OCI-M2 (cell line): ENCODE data around the gene AMMECR1.
"Not testable (repeated sequence)": the region's sequence is repeated elsewhere in the genome, so short reads cannot be mapped to it uniquely, and the experiment has no call there.

Experiments
- DNase-seq: peaks from one replicate; lab custom pipeline; 2025; ENCODE audit not compliant: unreplicated experiment; lab: John Stamatoyannopoulos, UW

Gene AMMECR1

DNA sequence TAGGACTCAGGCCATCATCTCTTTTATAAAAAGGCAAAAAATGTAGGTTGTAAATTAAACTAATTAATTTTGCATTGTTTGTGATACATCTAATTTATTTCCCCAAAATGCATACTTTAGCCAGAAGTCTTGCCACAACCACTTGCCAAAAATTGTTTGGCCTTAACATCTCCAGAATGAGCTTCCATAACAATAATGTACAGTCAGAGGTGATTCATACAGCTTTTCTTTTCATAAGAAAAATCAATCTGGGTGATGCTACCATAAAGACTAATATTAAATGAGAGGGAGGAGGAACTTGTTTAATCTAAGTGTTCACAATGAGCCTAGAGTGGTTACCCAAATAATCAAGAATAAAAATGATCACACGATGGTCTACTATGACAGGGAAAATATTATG is 59.3 kb downstream of the AMMECR1 start:
- DNase-seq = no peak

DNA sequence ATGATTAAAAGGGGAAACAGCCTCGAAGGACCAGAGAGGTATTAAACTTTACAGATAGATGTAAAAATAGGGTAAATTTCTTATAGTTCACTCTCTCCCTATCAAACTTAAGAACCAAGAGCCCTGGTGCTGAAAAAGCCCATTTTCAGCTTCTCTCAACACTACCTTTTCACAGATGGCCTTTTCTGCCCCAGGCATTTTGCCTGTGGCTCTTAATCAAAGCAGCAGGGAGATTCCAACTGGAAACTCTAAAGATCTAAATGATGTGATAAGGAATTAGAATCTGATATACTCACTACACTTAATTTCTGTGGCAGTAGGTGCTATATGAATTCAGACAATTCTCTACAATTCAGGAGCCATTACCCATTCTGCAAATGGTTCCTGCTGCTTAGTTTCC is 60.0 kb downstream of the AMMECR1 start:
- no peak for DNase-seq

DNA sequence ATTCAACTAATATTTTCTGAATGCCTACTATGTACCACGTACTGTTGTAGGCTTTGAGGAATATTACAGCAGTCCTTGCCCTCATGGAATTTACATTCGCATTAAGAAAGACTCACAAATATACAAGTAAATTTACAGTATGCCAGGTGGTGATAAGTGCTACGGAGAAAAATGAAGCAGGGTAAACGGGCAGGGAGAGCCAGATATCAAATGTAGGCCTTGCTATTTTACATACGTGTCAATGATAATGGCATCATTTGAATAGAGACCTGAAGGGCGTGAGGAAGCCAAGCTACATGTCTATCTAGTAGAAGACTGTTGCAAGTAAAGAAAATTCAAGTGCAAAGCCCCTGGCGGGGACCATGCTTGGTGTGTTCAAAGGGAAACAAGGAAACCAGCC is 65.2 kb downstream of the AMMECR1 start:
- no peak for DNase-seq

DNA sequence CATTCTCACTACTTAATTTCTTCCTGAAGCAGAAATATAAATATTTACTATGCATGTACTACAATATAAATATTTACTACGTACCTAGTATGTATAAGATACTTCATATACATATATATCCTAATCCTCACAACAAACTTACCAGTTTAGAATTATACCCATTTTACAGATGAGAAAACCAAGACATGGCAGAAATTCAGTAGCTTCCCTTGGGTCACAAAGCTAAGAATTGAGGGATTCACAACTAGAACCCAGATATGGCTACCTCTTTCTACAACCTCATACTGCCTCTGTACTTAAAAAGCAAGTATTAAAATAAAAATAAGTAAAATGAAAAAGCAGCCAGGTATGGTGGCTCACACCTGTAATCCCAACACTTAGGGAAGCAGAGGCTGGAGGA is 65.9 kb downstream of the AMMECR1 start:
- no peak for DNase-seq

DNA sequence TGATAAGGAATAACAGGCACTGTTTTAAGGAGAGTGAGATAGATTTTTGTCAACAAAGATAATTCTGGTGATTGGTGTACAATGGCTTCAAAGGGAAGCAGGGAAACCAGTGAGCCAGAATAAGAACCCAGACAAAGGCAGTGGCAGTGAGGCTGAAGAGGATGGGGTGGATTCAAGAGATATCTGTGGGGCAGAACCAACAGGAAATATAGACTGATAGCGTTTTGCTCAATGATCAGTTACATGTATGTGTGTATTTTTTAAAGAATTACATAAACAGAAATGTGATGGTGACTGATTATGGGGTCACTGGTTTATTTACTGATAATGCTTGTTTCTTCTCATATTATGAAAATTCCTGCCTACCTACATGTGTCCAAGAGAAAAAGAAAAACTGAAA is 66.4 kb downstream of the AMMECR1 start:
- no peak for DNase-seq

DNA sequence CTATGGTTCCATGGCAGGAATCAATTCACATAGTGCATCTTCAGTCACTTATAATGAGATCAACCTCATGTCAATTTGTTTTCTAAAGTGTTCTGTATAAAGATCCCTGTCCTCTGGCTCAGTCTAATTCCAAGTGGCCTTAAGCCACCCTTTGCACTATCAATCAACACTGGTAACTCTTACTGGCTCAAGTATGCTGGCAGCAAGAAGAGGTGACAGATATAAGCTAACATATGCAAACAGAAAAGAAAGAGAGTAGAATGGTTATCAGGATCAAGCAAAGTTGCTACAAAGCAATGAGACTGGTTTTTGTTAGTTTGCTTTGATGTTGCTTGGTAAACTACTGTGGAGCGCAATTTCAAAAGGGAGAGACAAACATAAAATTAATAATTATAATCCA is 67.0 kb downstream of the AMMECR1 start:
- no peak for DNase-seq

DNA sequence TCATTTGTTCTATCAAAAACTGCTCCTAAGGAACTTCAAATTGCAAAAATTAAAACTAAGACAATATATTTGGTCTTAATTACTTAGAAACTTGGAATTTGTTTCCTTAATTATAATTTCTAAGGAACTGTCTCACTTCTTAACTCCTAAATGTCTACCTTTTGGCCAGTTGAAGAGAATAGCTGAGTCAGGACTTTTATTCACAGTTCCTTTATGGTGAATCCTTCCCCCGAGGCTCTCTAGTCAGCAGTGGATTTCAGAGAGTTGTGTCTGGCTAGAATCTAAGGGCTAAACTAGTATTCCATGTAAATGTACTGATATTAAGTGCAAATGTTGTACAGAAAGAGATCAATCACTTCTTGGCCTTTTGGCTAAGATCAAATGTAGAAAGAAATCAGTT is 69.3 kb downstream of the AMMECR1 start:
- no peak for DNase-seq

DNA sequence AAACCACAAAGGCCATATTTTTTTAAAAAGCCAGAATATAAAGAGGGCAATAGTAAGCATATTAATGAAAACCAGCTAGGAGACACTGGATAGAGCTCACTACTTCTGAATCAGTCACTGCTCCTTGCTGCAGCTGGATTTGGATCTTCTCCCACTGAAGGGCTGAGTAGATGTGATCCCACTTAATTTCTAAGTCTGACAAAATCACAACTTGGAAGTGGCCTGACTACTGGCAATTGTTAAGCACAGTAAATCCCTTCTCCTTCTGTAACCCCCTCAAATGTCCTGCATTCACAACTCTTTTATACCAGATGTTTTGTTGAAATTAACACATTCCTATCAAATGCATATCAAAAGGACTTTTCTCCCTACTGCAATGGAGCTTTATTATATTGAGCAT is 72.9 kb downstream of the AMMECR1 start:
- no peak for DNase-seq

DNA sequence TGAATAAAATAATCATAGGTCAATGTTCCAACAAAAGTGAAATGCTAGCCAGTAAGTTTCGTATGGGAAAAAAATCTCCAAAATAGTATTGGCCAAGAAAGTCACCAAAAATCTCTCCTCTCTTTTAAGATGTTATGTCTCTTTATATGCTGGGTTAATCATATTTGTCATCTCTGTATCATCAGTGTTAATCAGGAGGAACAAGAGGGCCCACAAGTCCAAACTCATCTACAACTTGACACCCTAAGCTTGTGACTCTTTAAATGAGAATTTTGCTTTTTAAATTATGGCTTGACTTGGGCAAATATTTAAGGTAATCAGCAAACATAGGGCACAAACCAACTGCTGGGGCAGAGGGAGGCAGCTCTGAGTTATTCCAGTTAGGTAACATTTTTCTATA is 75.5 kb downstream of the AMMECR1 start:
- DNase-seq = no peak

DNA sequence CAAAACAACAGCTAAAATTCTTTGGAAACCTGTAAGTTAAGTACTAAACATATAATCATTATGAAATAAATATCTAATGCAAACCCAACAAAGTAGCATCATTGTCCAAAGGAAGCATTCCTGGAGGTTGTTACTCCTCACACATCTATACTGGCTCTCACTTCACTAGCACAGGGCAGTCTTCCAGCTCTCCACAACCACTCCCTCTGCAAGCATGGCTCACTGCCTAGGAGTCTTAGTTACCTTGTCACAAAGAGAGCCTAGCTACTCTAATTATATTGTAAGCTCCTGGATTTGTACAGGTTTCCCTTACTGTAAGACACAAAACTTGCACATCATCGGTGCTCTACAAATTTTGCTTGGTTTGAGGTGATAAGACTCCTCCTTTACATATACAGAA is 76.1 kb downstream of the AMMECR1 start:
- DNase-seq = no peak

DNA sequence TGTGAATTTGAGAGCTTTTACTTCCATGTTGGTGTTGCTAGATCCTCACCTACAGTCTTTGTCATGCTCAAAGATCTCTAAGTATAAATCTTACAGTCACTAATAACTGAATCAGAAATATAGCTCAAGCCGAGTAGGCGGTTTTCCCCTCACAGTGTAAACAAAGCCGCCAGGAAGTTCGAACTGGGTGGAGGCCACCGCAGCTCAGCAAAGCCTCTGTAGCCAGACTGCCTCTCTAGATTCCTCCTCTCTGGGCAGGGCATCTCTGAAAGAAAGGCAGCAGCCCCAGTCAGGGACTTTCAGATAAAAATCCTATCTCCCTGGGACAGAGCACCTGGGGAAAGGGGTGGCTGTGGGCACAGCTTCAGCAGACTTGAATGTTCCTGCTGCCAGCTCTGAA is 79.6 kb downstream of the AMMECR1 start:
- not testable (repeated sequence) for DNase-seq

DNA sequence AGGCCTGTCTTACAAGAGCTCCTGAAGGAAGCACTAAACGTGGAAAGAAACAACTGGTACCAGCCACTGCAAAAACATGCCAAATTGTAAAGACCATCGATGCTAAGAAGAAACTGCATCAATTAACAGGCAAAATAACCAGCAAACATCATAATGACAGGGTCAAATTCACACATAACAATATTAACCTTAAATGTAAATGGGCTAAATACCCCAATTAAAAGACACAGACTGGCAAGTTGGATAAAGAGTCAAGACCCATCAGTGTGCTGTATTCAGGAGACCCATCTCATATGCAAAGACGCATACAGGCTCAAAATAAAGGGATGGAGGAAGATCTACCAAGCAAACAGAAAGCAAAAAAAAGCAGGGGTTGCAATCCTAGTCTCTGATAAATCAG is 86.4 kb downstream of the AMMECR1 start:
- not testable (repeated sequence) for DNase-seq

DNA sequence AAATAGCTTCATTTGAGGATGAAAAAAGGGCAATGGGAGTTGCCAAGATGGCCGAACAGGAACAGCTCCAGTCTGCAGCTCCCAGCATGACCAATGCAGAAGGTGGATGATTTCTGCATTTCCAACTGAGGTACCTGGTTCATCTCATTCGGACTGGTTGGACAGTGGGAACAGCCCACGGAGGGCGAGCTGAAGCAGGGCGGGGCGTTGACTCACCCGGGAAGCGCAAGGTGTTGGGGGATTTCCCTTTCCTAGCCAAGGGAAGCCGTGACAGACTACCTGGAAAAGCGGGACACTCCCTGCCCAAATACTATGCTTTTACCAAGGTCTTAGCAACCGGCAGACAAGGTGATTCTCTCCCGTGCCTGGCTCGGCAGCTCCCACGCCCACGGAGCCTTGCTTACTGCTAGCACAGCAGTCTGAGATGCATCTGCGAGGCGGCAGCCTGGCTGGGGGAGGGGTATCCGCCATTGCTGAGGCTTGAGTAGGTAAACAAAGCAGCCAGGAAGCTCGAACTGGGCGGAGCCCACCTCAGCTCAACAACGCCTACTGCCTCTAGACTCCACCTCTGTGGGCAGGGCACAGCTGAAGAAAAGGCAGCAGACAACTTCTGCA is 88.3 kb downstream of the AMMECR1 start:
- DNase-seq = not testable (repeated sequence)

DNA sequence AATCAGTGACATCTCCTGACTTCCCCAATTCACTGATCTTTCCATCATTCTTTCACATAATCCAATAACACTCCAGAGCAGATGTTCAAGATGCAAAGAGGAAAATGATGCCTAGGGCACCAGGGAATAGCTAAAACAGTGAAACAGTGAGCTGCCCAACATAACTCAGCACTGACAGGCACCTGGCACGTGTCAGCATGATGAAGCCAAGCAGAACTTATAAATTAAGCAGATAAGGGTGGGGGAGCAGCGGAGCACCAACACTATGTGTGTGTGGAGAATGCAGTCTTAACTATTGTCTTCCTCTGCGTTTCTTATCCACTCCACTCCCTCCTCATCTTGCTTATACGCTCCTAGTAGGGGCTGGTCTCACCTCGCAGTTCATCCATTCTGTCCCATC is 89.4 kb downstream of the AMMECR1 start:
- DNase-seq = no peak

DNA sequence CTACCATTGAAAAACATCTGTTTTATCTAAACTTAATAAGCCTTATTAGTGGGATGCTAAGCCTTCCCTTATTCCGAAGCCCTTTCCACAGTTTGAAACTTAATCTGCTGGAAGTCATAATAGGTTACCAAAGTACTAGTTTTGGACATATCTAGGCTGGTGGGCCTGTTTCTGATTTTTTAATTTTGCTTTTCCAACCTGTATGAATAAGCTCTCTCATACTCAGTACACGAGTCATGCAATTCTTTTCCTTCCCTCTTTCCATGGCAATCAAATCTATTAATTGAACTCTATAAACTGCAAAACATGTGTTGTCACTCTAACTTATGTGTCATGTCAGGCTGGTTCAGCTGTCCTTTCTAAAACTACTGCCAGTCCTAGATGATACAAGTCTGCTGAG is 91.0 kb downstream of the AMMECR1 start:
- DNase-seq = no peak

DNA sequence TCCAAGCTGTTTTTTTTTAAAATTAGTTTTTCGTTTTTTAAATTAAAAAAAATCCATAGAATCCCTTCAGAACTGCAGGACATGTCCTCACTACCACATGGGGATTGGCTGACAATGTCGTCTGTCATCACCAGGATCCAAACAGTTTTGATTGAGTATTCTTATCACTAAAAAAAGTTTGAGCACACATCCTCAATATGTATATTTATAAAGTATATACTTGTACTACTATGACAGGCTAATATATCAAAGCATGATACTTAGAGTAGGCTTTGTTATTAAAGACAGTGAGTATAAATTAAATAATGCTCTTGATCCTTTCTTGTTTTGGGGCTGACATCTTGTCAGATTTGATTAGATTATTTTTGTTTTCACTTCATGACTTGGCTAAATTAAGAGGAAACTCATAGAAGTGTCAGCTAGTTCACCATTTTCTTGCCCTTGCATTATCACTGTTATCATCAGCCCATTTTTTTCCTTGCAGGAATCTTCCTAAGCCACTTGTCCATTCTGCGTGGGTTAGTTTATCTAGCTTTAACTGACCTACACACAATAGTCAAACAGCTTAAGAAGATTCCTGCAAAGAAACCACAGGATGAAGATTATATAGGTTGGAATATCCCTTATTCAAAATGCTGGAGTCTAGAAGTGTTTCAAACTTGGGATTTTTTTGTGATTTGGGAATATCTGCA is 92.8 kb downstream of the AMMECR1 start:
- no peak for DNase-seq

DNA sequence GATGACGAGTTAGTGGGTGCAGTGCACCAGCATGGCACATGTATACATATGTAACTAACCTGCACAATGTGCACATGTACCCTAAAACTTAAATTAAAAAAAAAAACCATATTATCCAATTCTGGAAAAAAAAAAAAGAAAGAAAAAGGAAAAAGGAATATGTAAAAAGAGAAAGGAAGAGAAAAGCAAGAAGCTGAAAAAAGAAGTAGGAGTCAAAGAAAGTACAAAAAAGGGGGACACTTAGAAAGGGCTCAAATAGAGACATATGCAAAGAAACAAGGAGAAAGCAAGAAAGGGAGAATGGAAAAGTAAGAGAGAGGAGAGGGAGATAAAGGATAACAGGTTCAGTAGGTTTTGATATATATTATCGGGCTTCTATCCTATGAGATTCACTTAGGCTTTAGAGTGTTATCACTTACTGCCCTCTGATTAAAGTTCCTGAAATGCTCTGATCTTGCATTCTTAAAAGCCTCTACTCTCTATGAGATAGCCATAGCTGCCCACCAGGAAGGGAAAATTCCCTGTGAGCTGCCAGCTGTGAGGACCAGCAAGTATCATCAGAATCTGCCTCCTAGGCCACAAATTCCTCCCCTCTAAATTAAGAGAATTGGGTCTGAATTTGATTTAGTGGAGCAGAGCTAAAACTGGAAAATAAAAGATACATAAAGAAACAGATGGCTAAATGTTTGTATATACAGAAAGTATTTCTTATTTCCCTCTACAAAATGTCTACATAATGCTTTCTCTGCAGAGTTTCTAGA is 95.2 kb downstream of the AMMECR1 start:
- DNase-seq = no peak

DNA sequence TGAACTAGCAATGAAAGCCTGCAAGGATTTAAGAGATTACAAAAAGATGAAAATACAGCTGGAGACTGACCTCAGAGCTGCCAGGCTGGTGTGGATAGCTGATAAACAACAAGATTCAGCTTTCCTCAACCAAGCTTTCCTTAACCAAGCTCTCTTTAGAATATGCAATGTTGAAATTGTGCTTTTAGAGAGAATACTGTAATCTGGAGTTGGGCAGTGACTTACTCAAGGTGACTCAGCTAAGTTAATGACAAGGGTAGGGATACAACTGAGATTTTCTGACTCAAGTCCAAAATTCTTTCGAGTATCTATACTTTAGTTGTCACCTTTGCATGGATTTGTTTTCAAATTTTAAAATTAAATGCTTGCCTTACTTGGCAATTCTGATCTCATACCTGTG is 98.0 kb downstream of the AMMECR1 start:
- no peak for DNase-seq

DNA sequence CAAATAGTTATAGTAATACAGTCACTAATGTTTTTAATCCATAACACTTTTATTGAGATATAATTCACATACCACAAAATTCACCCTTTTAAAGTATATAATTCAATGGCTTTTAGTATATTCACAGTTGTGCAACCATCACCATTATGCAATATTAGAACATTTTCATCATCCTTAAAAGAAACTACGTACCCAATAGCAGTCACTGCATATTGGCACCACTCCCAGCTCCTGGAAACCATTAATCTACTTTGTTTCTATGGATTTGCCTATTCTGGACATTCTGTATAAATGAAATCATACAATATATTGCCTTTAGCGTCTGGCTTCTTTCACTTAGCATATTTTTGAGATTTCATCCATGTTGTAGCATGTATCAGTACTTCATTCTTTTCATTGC is 99.3 kb downstream of the AMMECR1 start:
- no peak for DNase-seq

DNA sequence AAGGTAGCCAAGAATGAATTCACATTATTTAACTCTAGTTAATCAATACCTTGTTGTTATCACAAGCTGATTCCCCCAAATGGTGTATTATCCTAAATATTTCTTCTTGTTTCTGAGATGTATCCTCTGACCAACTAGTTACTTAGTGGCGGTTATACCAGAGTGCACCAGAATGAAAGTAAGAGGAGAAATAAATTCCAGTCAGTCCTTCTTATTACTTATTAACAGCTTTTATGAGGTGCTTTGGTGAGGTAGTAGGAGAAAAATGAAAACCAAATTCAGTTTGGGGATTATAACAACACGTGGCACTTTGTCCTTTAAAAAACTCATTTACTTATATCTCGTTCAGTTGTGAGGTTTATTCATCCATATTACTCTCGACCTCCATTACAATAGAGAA is 101.9 kb downstream of the AMMECR1 start:
- DNase-seq = no peak

DNA sequence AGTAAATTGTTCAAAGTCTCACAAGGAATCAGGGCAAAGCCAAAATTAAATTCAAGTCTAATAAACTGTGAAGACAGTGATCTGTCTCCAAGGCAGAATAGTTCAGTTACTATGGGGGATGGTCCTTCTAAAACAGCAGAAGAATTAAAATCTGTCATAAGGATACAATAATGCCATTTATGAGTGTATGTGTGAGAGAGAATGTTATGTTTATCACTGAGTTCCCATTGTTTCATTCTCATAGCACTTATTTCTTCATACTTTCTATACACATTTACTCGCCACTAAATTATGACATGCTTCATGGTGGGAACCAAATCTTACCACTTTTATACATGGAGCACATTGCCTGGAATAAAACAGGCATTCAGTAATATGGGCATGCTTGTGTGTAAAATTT is 102.5 kb downstream of the AMMECR1 start:
- DNase-seq = no peak

DNA sequence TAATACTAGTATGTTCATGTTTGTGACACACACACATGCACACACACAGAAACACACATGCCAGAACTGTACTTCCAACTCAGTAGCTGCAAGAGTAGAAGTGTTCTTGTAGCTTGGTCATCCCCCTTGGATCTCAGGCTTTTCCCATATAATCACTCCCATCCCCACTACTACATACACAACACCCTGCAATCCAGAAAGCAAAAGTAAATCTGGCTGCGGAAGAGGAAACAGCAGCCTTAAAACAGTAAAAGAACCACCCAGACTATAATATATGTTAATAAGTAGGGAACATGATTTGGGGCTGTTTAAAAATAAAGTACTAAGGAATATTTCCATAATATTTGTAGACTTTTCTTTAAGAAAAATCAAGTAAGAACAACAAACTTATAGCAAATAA is 103.2 kb downstream of the AMMECR1 start:
- no peak for DNase-seq
